Stimulated activated CD8-positive, alpha-beta memory T cell treated with anti-CD3 and anti-CD28 coated beads, Interleukin-15, amount 100 ng/mL, for 4 hours (primary cell): ENCODE measurements around the gene HTR3B.
"Not testable (repeated sequence)": the region's sequence is repeated elsewhere in the genome, so short reads cannot be mapped to it uniquely, and the experiment has no call there.

Experiments
- DNase-seq, 2 donors: peaks; one replicate each; pipeline ENCODE4 v3.0.0-alpha.2; 2020; ENCODE audit warnings: low read depth in 2 of 2

Gene HTR3B

GRCh38 chr11:113884361-113884836 lies 20.2 kb upstream of the HTR3B start:
- no peak for DNase-seq

- no peak for DNase-seq
These were observed 18.7 kb upstream of the HTR3B start for GRCh38 chr11:113885897-113886296.

GRCh38 chr11:113888848-113889247 lies 15.7 kb upstream of the HTR3B start:
- DNase-seq = no peak

- DNase-seq = no peak
These were observed 10.1 kb upstream of the HTR3B start for GRCh38 chr11:113894421-113894996.

- no peak for DNase-seq
These were observed 9.0 kb upstream of the HTR3B start for GRCh38 chr11:113895367-113896155.

GRCh38 chr11:113896156-113896879 lies 8.3 kb upstream of the HTR3B start:
- DNase-seq = no peak

- DNase-seq = no peak
These were observed 3.5 kb upstream of the HTR3B start for GRCh38 chr11:113901141-113901540.

GRCh38 chr11:113906038-113906437 lies 1.4 kb downstream of the HTR3B start:
- no peak for DNase-seq

- no peak for DNase-seq
These were observed 1.9 kb downstream of the HTR3B start for GRCh38 chr11:113906516-113906915.

GRCh38 chr11:113907152-113907551 lies 2.6 kb downstream of the HTR3B start:
- DNase-seq = no peak

- no peak for DNase-seq
These were observed 3.1 kb downstream of the HTR3B start for GRCh38 chr11:113907681-113908080.

- DNase-seq = no peak
These were observed 3.5 kb downstream of the HTR3B start for GRCh38 chr11:113908098-113908497.

GRCh38 chr11:113911491-113911890 lies 6.9 kb downstream of the HTR3B start:
- DNase-seq = not testable (repeated sequence)

GRCh38 chr11:113923572-113923971 lies 19.0 kb downstream of the HTR3B start:
- DNase-seq = no peak

- DNase-seq = no peak
These were observed 21.9 kb downstream of the HTR3B start for GRCh38 chr11:113926273-113927197.

- no peak for DNase-seq
These were observed 23.7 kb downstream of the HTR3B start for GRCh38 chr11:113928311-113928710.

- no peak for DNase-seq
These were observed 28.2 kb downstream of the HTR3B start for GRCh38 chr11:113932788-113933187.

GRCh38 chr11:113934193-113934592 lies 29.6 kb downstream of the HTR3B start:
- not testable (repeated sequence) for DNase-seq

- no peak for DNase-seq
These were observed 30.2 kb downstream of the HTR3B start for GRCh38 chr11:113934761-113935160.

- no peak for DNase-seq
These were observed 31.3 kb downstream of the HTR3B start for GRCh38 chr11:113935858-113936257.

- no peak for DNase-seq
These were observed 33.3 kb downstream of the HTR3B start for GRCh38 chr11:113937918-113938317.

GRCh38 chr11:113942256-113942655 lies 37.7 kb downstream of the HTR3B start:
- no peak for DNase-seq
